HepG2 (cell line): ENCODE results near the gene ENO2. TPM values are rescaled to one million over a fixed set of nuclear protein-coding genes. Genes with fewer than 3 reads are reported as not detected.

Experiments used
- ATAC-seq: fragments of 200-7000 bp; cut with Tn5 transposase; 3 replicates; pipeline ENCODE4 v1.9.1; 2020; ENCODE audit warnings: mild to moderate bottlenecking, moderate library complexity
- BruUV-seq: library from RNA; stranded (reverse); fragments of 400-500 nt; replicated peaks from 2 replicates; lab custom pipeline; 2021; lab: Mats Ljungman, UMichigan
- CTCF ChIA-PET: fragments of 300-600 bp; formaldehyde crosslinking; extraction: SDS; loops from one replicate; lab custom pipeline; 2021; ENCODE audit warnings: low total read pairs, inconsistent platforms, low intra/inter-chr PET ratio; lab: Yijun Ruan, JAX
- POLR2A ChIA-PET: fragments of 350-600 bp; sonication (Branson Sonifier 250); formaldehyde crosslinking; loops from one replicate; lab custom pipeline; 2020; ENCODE audit warnings: antibody characterized with exemption, inconsistent platforms; lab: Yijun Ruan, JAX
- DNase-seq: peaks from one replicate; pipeline ENCODE4 v3.0.0-alpha.2; 2015; ENCODE audit warnings: low spot score
- FAIRE-seq: peaks from 3 replicates; lab custom pipeline; 2011; peaks lifted over from hg19 to GRCh38; lab: Jason Lieb, UNC
- H2AFZ ChIP-seq: one replicate; pipeline ENCODE4 v1.6.1; 2011; ENCODE audit warnings: low read length, inconsistent platforms
- H3K27ac ChIP-seq: fragments of 300-600 bp; 3 replicates; pipeline ENCODE4 v1.8.0; 2011; ENCODE audit warnings: mixed run types, mild to moderate bottlenecking, mixed read lengths, low read length, inconsistent platforms; ENCODE audit not compliant: insufficient read depth; ENCODE audit errors: extremely low read length
- H3K27me3 ChIP-seq, 2 experiments: fragments of 200-600 bp in 1 of 2; 2 replicates in 1 of 2; 3 replicates in 1 of 2; pipeline versions ENCODE4 v1.6.0 to v1.8.0; 2011; ENCODE audit warnings: low read length in 2 of 2, mild to moderate bottlenecking in 2 of 2, moderate library complexity in 2 of 2, inconsistent platforms in 1 of 2; ENCODE audit not compliant: insufficient read depth in 2 of 2, control insufficient read depth in 1 of 2
- H3K36me3 ChIP-seq, 2 experiments: fragments of 200-600 bp in 1 of 2; replicated peaks in 1 of 2; 2 replicates in 1 of 2; 3 replicates in 1 of 2; pipeline versions ENCODE4 v1.5.1 to v1.8.0; 2011; ENCODE audit warnings: low read length in 2 of 2, inconsistent platforms in 1 of 2; ENCODE audit not compliant: insufficient read depth in 2 of 2, control insufficient read depth in 1 of 2
- H3K4me1 ChIP-seq: 2 replicates; pipeline ENCODE4 v1.5.1; 2012; ENCODE audit warnings: low read length, inconsistent platforms; ENCODE audit not compliant: insufficient read depth
- H3K4me2 ChIP-seq: 2 replicates; pipeline ENCODE4 v1.6.0; 2011; ENCODE audit warnings: low read depth, low read length, inconsistent platforms
- H3K4me3 ChIP-seq, 3 experiments: fragments of 200-600 bp in 1 of 3; sonication (generic), shearing (Covaris generic) in 1 of 3; replicated peaks in 1 of 3; 2 replicates each; pipeline ENCODE4 v1.5.1; 2011 to 2016; ENCODE audit warnings: low read length in 3 of 3, inconsistent platforms in 2 of 3, low read depth in 2 of 3, mild to moderate bottlenecking in 2 of 3, control low read depth in 1 of 3, mixed read lengths in 1 of 3; ENCODE audit not compliant: insufficient read depth in 1 of 3
- H3K79me2 ChIP-seq: one replicate; pipeline ENCODE4 v1.6.1; 2011; ENCODE audit warnings: low read length, inconsistent platforms; ENCODE audit not compliant: insufficient read depth
- H3K9ac ChIP-seq: 2 replicates; pipeline ENCODE4 v1.6.0; 2011; ENCODE audit warnings: mild to moderate bottlenecking, low read depth, low read length, inconsistent platforms; ENCODE audit not compliant: insufficient read depth
- H3K9me3 ChIP-seq: 2 replicates; pipeline ENCODE4 v1.5.1; 2012; ENCODE audit warnings: mild to moderate bottlenecking, low read length
- H4K20me1 ChIP-seq: 2 replicates; pipeline ENCODE4 v1.6.0; 2011; ENCODE audit warnings: inconsistent platforms, mild to moderate bottlenecking, low read length, moderate library complexity; ENCODE audit not compliant: insufficient read depth
- ELK4 ChIP-seq: sonication (generic); formaldehyde crosslinking; IDR thresholded peaks from 2 replicates; pipeline ENCODE4 v1.9.0; 2021; ENCODE audit warnings: missing genetic modification reagents, borderline replicate concordance
- FOSL2 ChIP-seq: sonication (generic); formaldehyde crosslinking; IDR thresholded peaks from 2 replicates; pipeline ENCODE4 v1.4.0; 2020; ENCODE audit warnings: missing genetic modification reagents
- HCFC1 ChIP-seq: fragments of 150-350 bp; IDR thresholded peaks from 2 replicates; pipeline ENCODE4 v1.6.1; 2014; ENCODE audit warnings: low read depth, low read length
- HOXA9 ChIP-seq: sonication (generic); formaldehyde crosslinking; IDR thresholded peaks from 2 replicates; pipeline ENCODE4 v1.8.1; 2022; ENCODE audit warnings: missing genetic modification reagents, mild to moderate bottlenecking, moderate library complexity, borderline replicate concordance
- ISL2 ChIP-seq: sonication (generic); formaldehyde crosslinking; IDR thresholded peaks from 2 replicates; pipeline ENCODE4 v1.5.0; 2020; ENCODE audit warnings: missing genetic modification reagents
- JDP2 ChIP-seq: sonication (generic); formaldehyde crosslinking; IDR thresholded peaks from 2 replicates; pipeline ENCODE4 v1.8.1; 2022; ENCODE audit warnings: missing genetic modification reagents, borderline replicate concordance
- NFE2L1 ChIP-seq: sonication (generic); formaldehyde crosslinking; IDR thresholded peaks from 2 replicates; pipeline ENCODE4 v1.4.0; 2020; ENCODE audit warnings: missing genetic modification reagents, mild to moderate bottlenecking, borderline replicate concordance
- NR2F2 ChIP-seq: IDR thresholded peaks from 2 replicates; pipeline ENCODE4 v1.6.1; 2012; ENCODE audit warnings: low read depth, inconsistent platforms, borderline replicate concordance
- REPIN1 ChIP-seq: sonication (generic); formaldehyde crosslinking; IDR thresholded peaks from 2 replicates; pipeline ENCODE4 v1.8.0; 2022; ENCODE audit warnings: missing genetic modification reagents, low read depth, mild to moderate bottlenecking, borderline replicate concordance
- SIX1 ChIP-seq: sonication (generic); formaldehyde crosslinking; IDR thresholded peaks from 2 replicates; pipeline ENCODE4 v1.4.0; 2020; ENCODE audit warnings: missing genetic modification reagents, borderline replicate concordance
- SIX4 ChIP-seq: sonication (generic); formaldehyde crosslinking; IDR thresholded peaks from 2 replicates; pipeline ENCODE4 v1.4.0; 2020; ENCODE audit warnings: missing genetic modification reagents
- SMYD3 ChIP-seq: sonication (generic); formaldehyde crosslinking; IDR thresholded peaks from 2 replicates; pipeline ENCODE4 v1.8.1; 2023; ENCODE audit warnings: mild to moderate bottlenecking, missing genetic modification reagents
- TRIM24 ChIP-seq: sonication (generic); formaldehyde crosslinking; IDR thresholded peaks from 2 replicates; pipeline ENCODE4 v1.8.0; 2022; ENCODE audit warnings: mild to moderate bottlenecking, missing genetic modification reagents
- ZFP1 ChIP-seq: IDR thresholded peaks from 2 replicates; pipeline ENCODE4 v1.6.1; 2016
- ZNF20 ChIP-seq: sonication (generic); formaldehyde crosslinking; IDR thresholded peaks from 2 replicates; pipeline ENCODE4 v1.4.0; 2020; ENCODE audit warnings: mild to moderate bottlenecking, moderate library complexity, missing genetic modification reagents
- ZNF747 ChIP-seq: sonication (generic); formaldehyde crosslinking; IDR thresholded peaks from 2 replicates; pipeline ENCODE4 v1.8.1; 2023; ENCODE audit warnings: missing genetic modification reagents, mild to moderate bottlenecking, borderline replicate concordance
- ZNF768 ChIP-seq: sonication (generic); formaldehyde crosslinking; IDR thresholded peaks from 2 replicates; pipeline ENCODE4 v1.4.0; 2020; ENCODE audit warnings: missing genetic modification reagents
- ZNF782 ChIP-seq: sonication (generic); formaldehyde crosslinking; IDR thresholded peaks from 2 replicates; pipeline ENCODE4 v1.4.0; 2020; ENCODE audit warnings: missing genetic modification reagents, mild to moderate bottlenecking, borderline replicate concordance
- ZNF850 ChIP-seq: sonication (generic); formaldehyde crosslinking; conservative IDR thresholded peaks from 2 replicates; pipeline ENCODE4 v1.9.0; 2021; ENCODE audit warnings: mild to moderate bottlenecking, missing genetic modification reagents
- WGBS: methylation state at CpG from one replicate; pipeline ENCODE4 v1.1.6; 2017; ENCODE audit warnings: low lambda C conversion rate; 5-methylcytosine and 5-hydroxymethylcytosine counted together
- in situ Hi-C: cut with HindIII; loops from 2 replicates; pipeline ENCODE4 v1.10.0; 2017; ENCODE audit warnings: low pct_unique_long_range_greater_than_20kb; ENCODE audit not compliant: extremely low pct_ligation_motif_present
- intact Hi-C: fragments of 100-400 bp; cut with micrococcal nuclease; formaldehyde crosslinking; loops from one replicate; pipeline ENCODE4 v1.10.0; 2022; ENCODE audit not compliant: unreplicated experiment
- polyA plus RNA-seq, 8 experiments: library from polyadenylated mRNA; depleted of rRNA in 3 of 8; stranded (reverse) in 7 of 8; unstranded in 1 of 8; fragments of >200 nt; fragmentation: Illumina TruSeq in 4 of 8; extraction: Trizol in 4 of 8; gene quantifications; 2 replicates each; pipeline versions ENCODE4 v1.2.1 to v1.2.3, GENCODE V29; 2011 to 2016; ENCODE audit warnings: low read depth in 4 of 8, missing spikeins in 1 of 8, mixed read lengths in 1 of 8; ENCODE audit not compliant: insufficient read depth in 1 of 8
- total RNA-seq, 5 experiments: library from RNA; depleted of rRNA; stranded (reverse); fragments of >200 nt; fragmentation: Illumina TruSeq; extraction: Trizol; gene quantifications; 2 replicates each; pipeline ENCODE4 v1.2.3, GENCODE V29; 2016; ENCODE audit warnings: low read depth in 1 of 5
- TF ChIP-seq, protein P1 (sequence below): sonication (generic); formaldehyde crosslinking; IDR thresholded peaks from 2 replicates; pipeline ENCODE4 v1.4.0; 2020; ENCODE audit warnings: missing genetic modification reagents; ENCODE audit errors: not compliant biosample characterization

Gene ENO2
- total and polyA plus RNA-seq, 2 of the 13 experiments (the other 11 are each of a cell fraction or from before 2014, with no cell fraction given), result 19.3 to 136 TPM

DNA sequence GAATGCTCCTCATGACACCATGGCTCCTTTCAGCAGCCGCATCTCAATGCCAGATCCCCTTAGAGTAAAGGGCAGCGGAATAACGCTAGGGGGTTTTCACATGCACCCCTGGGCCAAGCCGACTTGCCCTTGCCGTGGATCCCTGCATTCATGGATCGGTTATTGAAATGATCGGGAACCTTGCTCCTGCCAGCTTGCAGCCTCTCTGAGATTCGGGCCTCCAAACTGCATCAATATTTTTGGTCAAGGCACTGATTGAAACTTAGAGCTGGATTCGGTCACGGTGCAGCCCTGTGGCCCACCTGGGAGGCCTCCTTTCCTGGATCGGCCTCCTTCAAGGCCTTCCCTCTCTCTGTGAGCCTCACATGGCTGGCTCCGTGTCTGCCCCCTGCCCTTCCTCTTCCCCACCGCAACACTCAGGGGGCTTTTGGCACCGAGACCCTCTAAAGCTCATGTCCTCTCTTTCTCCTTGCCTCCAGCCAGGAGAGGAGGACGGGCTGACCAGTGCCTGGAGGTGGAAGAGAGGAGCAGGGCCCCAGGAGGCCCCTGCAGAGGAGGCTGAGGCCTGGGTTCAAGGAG lies 38.6 kb downstream of the ENO2 start:
- no peak overlapping the region for H2AFZ ChIP-seq
- no peak overlapping the region for H3K9ac ChIP-seq
- DNase-seq, result no peak
- in situ Hi-C loops, result no loop called here
- TF ChIP-seq JDP2 (no peak), ZNF850 (no peak), HOXA9 (CRISPR knock-in tag) (no peak), FOSL2 (CRISPR knock-in tag) (no peak), HCFC1 (no peak), TRIM24 (no peak), ISL2 (CRISPR knock-in tag) (no peak), REPIN1 (CRISPR knock-in tag) (no peak), NR2F2 (no peak), ZNF20 (no peak), ZNF747 (CRISPR knock-in tag) (no peak), ZFP1 (no peak), ZNF782 (CRISPR knock-in tag) (no peak), SIX4 (CRISPR knock-in tag) (no peak), ZNF768 (CRISPR knock-in tag) (no peak), SIX1 (no peak), ELK4 (CRISPR knock-in tag) (no peak), SMYD3 (no peak), NFE2L1 (CRISPR knock-in tag) (no peak)
- TF ChIP-seq, protein P1, sequence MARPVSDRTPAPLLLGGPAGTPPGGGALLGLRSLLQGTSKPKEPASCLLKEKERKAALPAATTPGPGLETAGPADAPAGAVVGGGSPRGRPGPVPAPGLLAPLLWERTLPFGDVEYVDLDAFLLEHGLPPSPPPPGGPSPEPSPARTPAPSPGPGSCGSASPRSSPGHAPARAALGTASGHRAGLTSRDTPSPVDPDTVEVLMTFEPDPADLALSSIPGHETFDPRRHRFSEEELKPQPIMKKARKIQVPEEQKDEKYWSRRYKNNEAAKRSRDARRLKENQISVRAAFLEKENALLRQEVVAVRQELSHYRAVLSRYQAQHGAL (CRISPR knock-in tag), result no peak
- H3K79me2 ChIP-seq, result no peaks in the 10 kb centered on the region
- H3K9me3 ChIP-seq, result no peaks in the 10 kb centered on the region
- no peak overlapping the region for H3K4me2 ChIP-seq
- no peak overlapping the region for H3K27ac ChIP-seq
- ChIA-PET POLR2A (no interaction called here), CTCF (no interaction called here)
- intact Hi-C loops, result no loop called here
- no TSS peak for BruUV-seq
- H3K27me3 ChIP-seq, result no peaks in the 10 kb centered on the region
- H3K4me3 ChIP-seq, result no peak overlapping the region
- FAIRE-seq, result no peak
- peaks cover 5% of the 10 kb centered on the region; the same call in 1 of the 2 replicates for H3K4me1 ChIP-seq
- no peak for ATAC-seq
- H4K20me1 ChIP-seq, result no peaks in the 10 kb centered on the region
- H3K36me3 ChIP-seq, result no peaks in the 10 kb centered on the region; a peak in 1 of 5 replicates
- WGBS, result 89% methylated on average over 15 of the region's 15 CpGs
